Parathyroid adenoma (tissue), 2 donors: ENCODE results near the gene DNAJA4.

ENCODE experiments used
- H2AFZ ChIP-seq: fragments of 300-600 bp; sonication (generic); one replicate; pipeline ENCODE4 v1.7.0; 2017; ENCODE audit warnings: antibody characterized with exemption, mild to moderate bottlenecking
- H3K27ac ChIP-seq: fragments of 300-600 bp; sonication (generic); one replicate; pipeline ENCODE4 v1.7.0; 2017
- H3K27me3 ChIP-seq: fragments of 300-600 bp; sonication (generic); one replicate; pipeline ENCODE4 v1.7.0; 2017; ENCODE audit warnings: low read length; ENCODE audit not compliant: control insufficient read depth, insufficient read depth
- H3K36me3 ChIP-seq: fragments of 300-600 bp; sonication (generic); one replicate; pipeline ENCODE4 v1.7.0; 2017; ENCODE audit warnings: low read length; ENCODE audit not compliant: control insufficient read depth, insufficient read depth
- H3K4me1 ChIP-seq: fragments of 300-600 bp; sonication (generic); one replicate; pipeline ENCODE4 v1.7.0; 2017; ENCODE audit warnings: control low read depth
- H3K4me2 ChIP-seq: fragments of 300-600 bp; sonication (generic); one replicate; pipeline ENCODE4 v1.7.0; 2017; ENCODE audit warnings: low read length
- H3K4me3 ChIP-seq: fragments of 300-600 bp; sonication (generic); one replicate; pipeline ENCODE4 v1.7.0; 2017; ENCODE audit warnings: low read depth, low read length
- H3K79me2 ChIP-seq: fragments of 300-600 bp; sonication (generic); one replicate; pipeline ENCODE4 v1.7.0; 2017; ENCODE audit warnings: control low read depth
- H3K9ac ChIP-seq: fragments of 300-600 bp; sonication (generic); one replicate; pipeline ENCODE4 v1.7.0; 2017; ENCODE audit warnings: mild to moderate bottlenecking
- H3K9me3 ChIP-seq: fragments of 300-600 bp; sonication (generic); one replicate; pipeline ENCODE4 v1.7.0; 2017; ENCODE audit warnings: low read length; ENCODE audit not compliant: control insufficient read depth
- CTCF ChIP-seq: fragments of 300-600 bp; sonication (generic); IDR thresholded peaks from one replicate; pipeline ENCODE4 v1.7.0; 2017; ENCODE audit warnings: antibody characterized with exemption, mild to moderate bottlenecking
- donor health status: primary hyperparathyroidism.

The DNAJA4 gene

GRCh38 chr15:78317145-78317836 is 52.9 kb downstream of the DNAJA4 start:
- Histone ChIP-seq H3K79me2 (no peaks in the 10 kb centered on the region), H3K4me1 (no peaks in the 10 kb centered on the region), H3K27ac (no peak overlapping the region), H3K36me3 (no peaks in the 10 kb centered on the region), H3K27me3 (no peaks in the 10 kb centered on the region), H2AFZ (no peak overlapping the region), H3K4me2 (no peak overlapping the region), H3K9me3 (no peaks in the 10 kb centered on the region), H3K4me3 (no peak overlapping the region), H3K9ac (no peak overlapping the region)
- TF ChIP-seq CTCF: no peak

GRCh38 chr15:78319588-78319987 is 55.2 kb downstream of the DNAJA4 start:
- no peaks in the 10 kb centered on the region for H3K79me2 ChIP-seq
- TF ChIP-seq CTCF: no peak
- H3K4me2 ChIP-seq: no peak overlapping the region
- H3K27me3 ChIP-seq: no peaks in the 10 kb centered on the region
- no peak overlapping the region for H3K4me3 ChIP-seq
- H3K36me3 ChIP-seq: no peaks in the 10 kb centered on the region
- H3K4me1 ChIP-seq: no peaks in the 10 kb centered on the region
- no peak overlapping the region for H3K27ac ChIP-seq
- no peaks in the 10 kb centered on the region for H3K9me3 ChIP-seq
- no peak overlapping the region for H2AFZ ChIP-seq
- H3K9ac ChIP-seq: no peak overlapping the region

- H3K9me3 ChIP-seq: no peaks in the 10 kb centered on the region
- H3K27me3 ChIP-seq: no peaks in the 10 kb centered on the region
- no peak for TF ChIP-seq CTCF
- no peak overlapping the region for H3K9ac ChIP-seq
- no peak overlapping the region for H2AFZ ChIP-seq
- no peak overlapping the region for H3K4me3 ChIP-seq
- no peak overlapping the region for H3K27ac ChIP-seq
- H3K79me2 ChIP-seq: no peaks in the 10 kb centered on the region
- H3K4me2 ChIP-seq: no peak overlapping the region
- no peaks in the 10 kb centered on the region for H3K4me1 ChIP-seq
- H3K36me3 ChIP-seq: no peaks in the 10 kb centered on the region
These were observed 55.8 kb downstream of the DNAJA4 start for GRCh38 chr15:78320183-78320582.

GRCh38 chr15:78321041-78321570 is 56.7 kb downstream of the DNAJA4 start:
- Histone ChIP-seq H3K9ac (no peak overlapping the region), H3K4me2 (no peak overlapping the region), H3K79me2 (no peaks in the 10 kb centered on the region), H3K4me1 (no peaks in the 10 kb centered on the region), H3K36me3 (no peaks in the 10 kb centered on the region), H3K27me3 (no peaks in the 10 kb centered on the region), H3K9me3 (no peaks in the 10 kb centered on the region), H2AFZ (no peak overlapping the region), H3K4me3 (no peak overlapping the region), H3K27ac (no peak overlapping the region)
- TF ChIP-seq CTCF: no peak

GRCh38 chr15:78321786-78322185 is 57.4 kb downstream of the DNAJA4 start:
- Histone ChIP-seq H2AFZ (no peak overlapping the region), H3K27ac (no peak overlapping the region), H3K4me2 (no peak overlapping the region), H3K36me3 (no peaks in the 10 kb centered on the region), H3K4me1 (no peaks in the 10 kb centered on the region), H3K4me3 (no peak overlapping the region), H3K27me3 (no peaks in the 10 kb centered on the region), H3K79me2 (no peaks in the 10 kb centered on the region), H3K9me3 (no peaks in the 10 kb centered on the region), H3K9ac (no peak overlapping the region)
- TF ChIP-seq CTCF: no peak
